ENCODE data around the gene ANXA8L1.
"Not testable (repeated sequence)": the region's sequence is repeated elsewhere in the genome, so short reads cannot be mapped to it uniquely, and the experiment has no call there.

GRCh38 chr10:46396441-46397279 lies 21.1 kb downstream of the ANXA8L1 start:
- not testable (repeated sequence) for TF ChIP-seq CTCF (IDR thresholded peaks at IDR 0.05; ENCODE audit: insufficient read depth, low read length, poor library complexity, severe bottlenecking); EZH2phosphoT487 (conservative IDR thresholded peaks at IDR 0.05; ENCODE audit: low read length)

Measured in SU-DHL-6 (cell line).